K562 (cell line): ENCODE measurements around the gene TSEN54. TPM values are rescaled to one million over a fixed set of nuclear protein-coding genes. Genes with fewer than 3 reads are reported as not detected.
A peak's percentile ranks its signal among the peaks of the same experiment; 100 is the strongest.

Experiments used
- CEBPB ChIP-seq: fragments of 450-650 bp; IDR thresholded peaks from 2 replicates; pipeline ENCODE4 v1.6.1; 2016; ENCODE audit warnings: missing genetic modification characterization, missing compliant biosample characterization
- CEBPG ChIP-seq, 3 experiments: fragments of 200-800 bp in 1 of 3; sonication (Bioruptor generic) in 1 of 3; sonication (generic) in 1 of 3; formaldehyde crosslinking in 1 of 3; IDR thresholded peaks in 2 of 3; conservative IDR thresholded peaks in 1 of 3; 2 replicates each; pipeline versions ENCODE4 v1.6.1 to v1.8.0; 2016 to 2022; ENCODE audit warnings: missing compliant biosample characterization in 2 of 3, missing genetic modification characterization in 2 of 3, mild to moderate bottlenecking in 1 of 3, missing genetic modification reagents in 1 of 3
- CREBBP ChIP-seq: IDR thresholded peaks from one replicate; pipeline ENCODE4 v1.6.1; 2012; ENCODE audit warnings: low read depth, mild to moderate bottlenecking, control low read depth, inconsistent platforms, low read length
- CXXC5 ChIP-seq: fragments of 250-450 bp; sonication (Bioruptor Pico); IDR thresholded peaks from 2 replicates; pipeline ENCODE4 v1.8.0; 2022; ENCODE audit warnings: inconsistent platforms, mild to moderate bottlenecking, moderate library complexity
- MTA3 ChIP-seq: fragments of 450-650 bp; formaldehyde crosslinking; IDR thresholded peaks from 2 replicates; pipeline ENCODE4 v1.6.1; 2017; ENCODE audit warnings: mild to moderate bottlenecking, borderline replicate concordance
- MYBL2 ChIP-seq, 2 experiments: fragments of 450-650 bp in 1 of 2; sonication (generic) in 1 of 2; formaldehyde crosslinking in 1 of 2; IDR thresholded peaks; 2 replicates each; pipeline versions ENCODE4 v1.6.1 to v1.8.1; 2017 to 2022; ENCODE audit warnings: borderline replicate concordance in 1 of 2, inconsistent platforms in 1 of 2, low read depth in 1 of 2, mild to moderate bottlenecking in 1 of 2, missing genetic modification reagents in 1 of 2, moderate library complexity in 1 of 2
- POLR2AphosphoS5 ChIP-seq: IDR thresholded peaks from 2 replicates; pipeline ENCODE4 v1.6.1; 2011; ENCODE audit warnings: mild to moderate bottlenecking, low read depth, low read length, moderate library complexity; ENCODE audit not compliant: control insufficient read depth, insufficient read depth
- RBM39 ChIP-seq: fragments of 200-400 bp; formaldehyde crosslinking; optimal IDR thresholded peaks from 2 replicates; pipeline ENCODE3; 2018; ENCODE audit warnings: low read depth, low read length
- SREBF1 ChIP-seq: fragments of 150-350 bp; IDR thresholded peaks from 2 replicates; pipeline ENCODE4 v1.6.1; 2014; ENCODE audit warnings: antibody characterized with exemption, low read depth, low read length, borderline replicate concordance
- STAT5A ChIP-seq: IDR thresholded peaks from 2 replicates; pipeline ENCODE4 v1.6.1; 2012; ENCODE audit warnings: low read length, inconsistent platforms, borderline replicate concordance
- TRIM24 ChIP-seq, 2 experiments: fragments of 450-650 bp; IDR thresholded peaks; 2 replicates each; pipeline ENCODE4 v1.6.1; 2016
- ZBTB17 ChIP-seq: fragments of 450-650 bp; formaldehyde crosslinking; IDR thresholded peaks from 2 replicates; pipeline ENCODE4 v1.4.0; 2020; ENCODE audit warnings: mild to moderate bottlenecking
- ZC3H8 ChIP-seq: fragments of 450-650 bp; IDR thresholded peaks from 2 replicates; pipeline ENCODE4 v1.6.1; 2017
- ZNF699 ChIP-seq: fragments of 250-450 bp; sonication (Bioruptor Pico); IDR thresholded peaks from 2 replicates; pipeline ENCODE4 v1.8.0; 2021; ENCODE audit warnings: mild to moderate bottlenecking, moderate library complexity; ENCODE audit not compliant: insufficient replicate concordance
- ZNF77 ChIP-seq: fragments of 250-450 bp; sonication (Bioruptor Pico); IDR thresholded peaks from 2 replicates; pipeline ENCODE4 v1.5.0; 2020
- polyA plus RNA-seq, 8 experiments: library from polyadenylated mRNA; depleted of rRNA in 4 of 8; stranded (reverse) in 5 of 8; unstranded in 3 of 8; fragments of >200 nt; fragmentation: Nextera tagmentation in 2 of 8; fragmentation: Illumina TruSeq in 1 of 8; extraction: Ambion mirVana in 2 of 8; extraction: Trizol in 1 of 8; gene quantifications; 2 replicates each; pipeline versions ENCODE4 v1.2.1 to v1.2.3, GENCODE V29; 2011 to 2014; ENCODE audit warnings: inconsistent platforms in 1 of 8, missing spikeins in 1 of 8
- total RNA-seq, 7 experiments: library from RNA; depleted of rRNA in 6 of 7; stranded (reverse); fragments of >200 nt in 6 of 7; fragmentation: Illumina TruSeq in 2 of 7; extraction: Trizol in 2 of 7; gene quantifications; 2 replicates each; pipeline versions ENCODE4 v1.2.1 to v1.2.3, GENCODE V29; 2011 to 2021; ENCODE audit warnings: low replicate concordance in 1 of 7
- TF ChIP-seq, protein P1 (sequence below): sonication (generic); formaldehyde crosslinking; IDR thresholded peaks from 2 replicates; pipeline ENCODE4 v1.8.0; 2022; ENCODE audit warnings: mild to moderate bottlenecking, missing genetic modification reagents, borderline replicate concordance
- TF ChIP-seq, protein P2 (sequence below): IDR thresholded peaks from 2 replicates; pipeline ENCODE4 v1.6.1; 2011; ENCODE audit warnings: borderline replicate concordance, low read depth, mild to moderate bottlenecking, moderate library complexity, low read length; ENCODE audit not compliant: insufficient read depth, poor library complexity, severe bottlenecking
- TF ChIP-seq, protein P3 (sequence below): fragments of 250-450 bp; sonication (Bioruptor Pico); IDR thresholded peaks from 2 replicates; pipeline ENCODE4 v1.5.0; 2021

Gene TSEN54
- total and polyA plus RNA-seq, 9 of the 15 experiments (the other 6 are each of a cell fraction or from before 2014, with no cell fraction given): 5.9 to 64.3 (median 48.9) TPM

DNA sequence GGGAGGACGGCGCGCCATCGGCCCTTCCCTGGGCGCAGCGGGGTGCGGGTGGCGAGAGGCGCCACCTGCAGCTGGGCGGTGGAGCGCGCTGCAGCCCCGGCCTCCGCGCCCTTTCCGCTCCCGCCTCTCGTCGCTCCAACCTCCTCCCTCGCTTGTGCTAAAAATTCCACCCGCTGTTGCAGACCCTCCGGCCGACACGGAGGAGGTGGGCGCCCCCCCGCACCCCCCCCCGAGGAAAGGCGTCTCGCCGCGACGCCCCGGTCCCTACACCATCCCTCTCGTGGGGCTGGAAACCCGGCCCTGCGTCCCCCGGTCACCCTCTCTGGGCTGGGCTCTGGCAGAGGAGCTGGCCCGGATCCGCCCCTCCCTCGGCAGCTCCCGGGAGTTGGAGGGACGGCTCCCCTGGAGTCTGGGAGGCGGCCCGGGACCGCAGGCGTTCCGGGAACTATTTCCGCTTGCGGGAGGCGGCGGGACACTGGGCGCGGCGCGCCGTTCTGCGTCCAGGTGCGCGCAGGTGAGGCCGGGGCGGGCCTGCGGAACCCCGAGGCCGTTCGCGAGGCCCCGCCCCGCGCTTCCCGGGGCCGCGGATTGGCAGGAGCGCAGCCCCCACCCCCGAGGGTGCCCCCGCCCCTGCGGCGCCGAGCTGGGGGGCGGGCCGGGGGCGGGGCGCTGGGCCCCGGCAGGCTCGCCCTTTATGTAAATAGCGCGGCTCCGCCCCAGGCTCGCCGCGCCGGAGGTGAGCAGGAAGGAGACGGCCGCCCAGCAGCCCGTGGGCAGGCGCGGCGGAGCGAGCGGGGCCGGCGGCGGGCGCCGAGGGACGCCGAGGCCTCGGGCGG lies 8.9 kb downstream of the TSEN54 start, which contains the start of gene LLGL2 (continued):
- TF ChIP-seq MTA3 (peak; percentile 81; the same call in 1 of the 2 replicates), CEBPB (tag) (no peak), CXXC5 (CRISPR knock-in tag) (peak; percentile 89), TRIM24 (IDR thresholded peaks at IDR 0.05) (peak in 1 of 2 experiments; percentile 16; a peak in 1 of 4 replicates), ZNF699 (CRISPR knock-in tag) (no peak), POLR2AphosphoS5 (0 out of 2 replicates have a peak, but pooled peaks have one; percentile 27), RBM39 (no peak), CREBBP (no peak), STAT5A (no peak), CEBPG (CRISPR knock-in tag; IDR thresholded peaks at IDR 0.05) (no peak), CEBPG (tag; conservative IDR thresholded peaks at IDR 0.05 in 1 of 2, IDR thresholded peaks at IDR 0.05 in 1 of 2) (no peak), ZC3H8 (no peak), MYBL2 (IDR thresholded peaks at IDR 0.05; ENCODE audit: low read depth) (no peak), MYBL2 (CRISPR knock-in tag; IDR thresholded peaks at IDR 0.05; ENCODE audit: borderline replicate concordance) (no peak), ZNF77 (CRISPR knock-in tag) (no peak), SREBF1 (no peak), ZBTB17 (CRISPR knock-in tag) (0 out of 2 replicates have a peak, but pooled peaks have one; percentile 47)
- TF ChIP-seq, protein P1, sequence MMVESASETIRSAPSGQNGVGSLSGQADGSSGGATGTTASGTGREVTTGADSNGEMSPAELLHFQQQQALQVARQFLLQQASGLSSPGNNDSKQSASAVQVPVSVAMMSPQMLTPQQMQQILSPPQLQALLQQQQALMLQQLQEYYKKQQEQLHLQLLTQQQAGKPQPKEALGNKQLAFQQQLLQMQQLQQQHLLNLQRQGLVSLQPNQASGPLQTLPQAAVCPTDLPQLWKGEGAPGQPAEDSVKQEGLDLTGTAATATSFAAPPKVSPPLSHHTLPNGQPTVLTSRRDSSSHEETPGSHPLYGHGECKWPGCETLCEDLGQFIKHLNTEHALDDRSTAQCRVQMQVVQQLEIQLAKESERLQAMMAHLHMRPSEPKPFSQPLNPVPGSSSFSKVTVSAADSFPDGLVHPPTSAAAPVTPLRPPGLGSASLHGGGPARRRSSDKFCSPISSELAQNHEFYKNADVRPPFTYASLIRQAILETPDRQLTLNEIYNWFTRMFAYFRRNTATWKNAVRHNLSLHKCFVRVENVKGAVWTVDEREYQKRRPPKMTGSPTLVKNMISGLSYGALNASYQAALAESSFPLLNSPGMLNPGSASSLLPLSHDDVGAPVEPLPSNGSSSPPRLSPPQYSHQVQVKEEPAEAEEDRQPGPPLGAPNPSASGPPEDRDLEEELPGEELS (CRISPR knock-in tag): no peak
- TF ChIP-seq, protein P2, sequence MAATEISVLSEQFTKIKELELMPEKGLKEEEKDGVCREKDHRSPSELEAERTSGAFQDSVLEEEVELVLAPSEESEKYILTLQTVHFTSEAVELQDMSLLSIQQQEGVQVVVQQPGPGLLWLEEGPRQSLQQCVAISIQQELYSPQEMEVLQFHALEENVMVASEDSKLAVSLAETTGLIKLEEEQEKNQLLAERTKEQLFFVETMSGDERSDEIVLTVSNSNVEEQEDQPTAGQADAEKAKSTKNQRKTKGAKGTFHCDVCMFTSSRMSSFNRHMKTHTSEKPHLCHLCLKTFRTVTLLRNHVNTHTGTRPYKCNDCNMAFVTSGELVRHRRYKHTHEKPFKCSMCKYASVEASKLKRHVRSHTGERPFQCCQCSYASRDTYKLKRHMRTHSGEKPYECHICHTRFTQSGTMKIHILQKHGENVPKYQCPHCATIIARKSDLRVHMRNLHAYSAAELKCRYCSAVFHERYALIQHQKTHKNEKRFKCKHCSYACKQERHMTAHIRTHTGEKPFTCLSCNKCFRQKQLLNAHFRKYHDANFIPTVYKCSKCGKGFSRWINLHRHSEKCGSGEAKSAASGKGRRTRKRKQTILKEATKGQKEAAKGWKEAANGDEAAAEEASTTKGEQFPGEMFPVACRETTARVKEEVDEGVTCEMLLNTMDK: peak; percentile 98
- TF ChIP-seq, protein P3, sequence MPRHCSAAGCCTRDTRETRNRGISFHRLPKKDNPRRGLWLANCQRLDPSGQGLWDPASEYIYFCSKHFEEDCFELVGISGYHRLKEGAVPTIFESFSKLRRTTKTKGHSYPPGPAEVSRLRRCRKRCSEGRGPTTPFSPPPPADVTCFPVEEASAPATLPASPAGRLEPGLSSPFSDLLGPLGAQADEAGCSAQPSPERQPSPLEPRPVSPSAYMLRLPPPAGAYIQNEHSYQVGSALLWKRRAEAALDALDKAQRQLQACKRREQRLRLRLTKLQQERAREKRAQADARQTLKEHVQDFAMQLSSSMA (CRISPR knock-in tag): no peak
